CD4-positive, alpha-beta T cell (primary cell): Measurements from ENCODE around the gene LOX. TPM values are rescaled to one million over a fixed set of nuclear protein-coding genes. Genes with fewer than 3 reads are reported as not detected.

Experiments used
- ATAC-seq: fragments of 200-7000 bp; cut with Tn5 transposase; one replicate; pipeline ENCODE4 v1.10.0; 2022; ENCODE audit warnings: mild to moderate bottlenecking; ENCODE audit not compliant: poor library complexity
- CTCF ChIA-PET: fragments of 350-600 bp; sonication (Branson Sonifier 250); formaldehyde crosslinking; loops from one replicate; lab custom pipeline; 2021; ENCODE audit warnings: antibody characterized with exemption, inconsistent platforms; lab: Charles Lee
- POLR2A ChIA-PET: fragments of 350-600 bp; sonication (Branson Sonifier 250); formaldehyde crosslinking; loops from one replicate; lab custom pipeline; 2021; ENCODE audit warnings: antibody characterized with exemption, inconsistent platforms; lab: Charles Lee
- DNase-seq, 14 experiments: peaks; one replicate each; pipeline ENCODE4 v3.0.0-alpha.2; 2013 to 2020; ENCODE audit warnings: mixed read lengths in 2 of 14
- H3K27ac ChIP-seq, 2 donors: one replicate each; pipeline versions ENCODE4 v1.5.1 to v1.7.0; 2013; ENCODE audit warnings: low read length in 2 of 2, low read depth in 1 of 2, mild to moderate bottlenecking in 1 of 2
- H3K27me3 ChIP-seq, 2 experiments: 1 replicate in 1 of 2; 2 replicates in 1 of 2; pipeline versions ENCODE4 v1.6.1 to v1.7.0; 2013; ENCODE audit warnings: low read length in 2 of 2, control low read depth in 1 of 2, mild to moderate bottlenecking in 1 of 2, moderate library complexity in 1 of 2; ENCODE audit not compliant: insufficient read depth in 2 of 2, control insufficient read depth in 1 of 2
- H3K36me3 ChIP-seq: one replicate; pipeline ENCODE4 v1.6.1; 2013; ENCODE audit warnings: low read length, control low read depth; ENCODE audit not compliant: insufficient read depth
- H3K4me1 ChIP-seq: one replicate; pipeline ENCODE4 v1.6.1; 2013; ENCODE audit warnings: low read length, control low read depth; ENCODE audit not compliant: insufficient read depth
- H3K4me3 ChIP-seq: one replicate; pipeline ENCODE4 v1.5.1; 2013; ENCODE audit warnings: mild to moderate bottlenecking, low read length, moderate library complexity
- H3K9me3 ChIP-seq, 2 experiments: 1 replicate in 1 of 2; 2 replicates in 1 of 2; pipeline versions ENCODE4 v1.6.1 to v1.7.0; 2013; ENCODE audit warnings: low read length in 2 of 2, mild to moderate bottlenecking in 2 of 2, control low read depth in 1 of 2, moderate library complexity in 1 of 2; ENCODE audit not compliant: control insufficient read depth in 1 of 2, insufficient read depth in 1 of 2
- H3K27ac Mint-ChIP-seq: one replicate; pipeline ENCODE4 v1.8.0; 2020; ENCODE audit warnings: mixed read lengths
- H3K27me3 Mint-ChIP-seq: one replicate; pipeline ENCODE4 v1.8.0; 2021; ENCODE audit warnings: mixed read lengths
- H3K36me3 Mint-ChIP-seq: one replicate; pipeline ENCODE4 v1.8.0; 2021; ENCODE audit warnings: low read depth, mixed read lengths
- H3K4me1 Mint-ChIP-seq: one replicate; pipeline ENCODE4 v1.8.0; 2021; ENCODE audit warnings: low read depth, mixed read lengths
- H3K4me3 Mint-ChIP-seq: one replicate; pipeline ENCODE4 v1.8.0; 2020; ENCODE audit warnings: mild to moderate bottlenecking, mixed read lengths
- H3K9me3 Mint-ChIP-seq: one replicate; pipeline ENCODE4 v1.8.0; 2020; ENCODE audit warnings: mixed read lengths
- intact Hi-C, 2 experiments: fragments of 100-400 bp; cut with DNase I in 1 of 2; cut with micrococcal nuclease in 1 of 2; formaldehyde crosslinking; loops; one replicate each; pipeline versions ENCODE4 v1.15.1 to v1.9.0; 2023 to 2025; cut with DNase I, micrococcal nuclease
- total RNA-seq, 174 experiments: library from RNA in 2 of 174; stranded (reverse) in 2 of 174; gene quantifications; one replicate each; pipeline ENCODE4 v1.2.3 and lab custom pipeline; 2021 to 2026
- TF ChIP-seq, protein P1 (sequence below): fragments of 200-600 bp; IDR thresholded peaks from one replicate; pipeline ENCODE4 v1.8.0; 2022; ENCODE audit warnings: antibody characterized with exemption, mild to moderate bottlenecking

Gene LOX
- total RNA-seq, 2 experiments from 2014 or later, result 0.06 to 0.11 TPM

- ATAC-seq (no peak), DNase-seq (no peak)
- no peaks in the 10 kb centered on the region for H3K27me3 ChIP-seq
- POLR2A ChIA-PET, result no interaction called here
- no peak overlapping the region for H3K27ac ChIP-seq
- TF ChIP-seq, protein P1, sequence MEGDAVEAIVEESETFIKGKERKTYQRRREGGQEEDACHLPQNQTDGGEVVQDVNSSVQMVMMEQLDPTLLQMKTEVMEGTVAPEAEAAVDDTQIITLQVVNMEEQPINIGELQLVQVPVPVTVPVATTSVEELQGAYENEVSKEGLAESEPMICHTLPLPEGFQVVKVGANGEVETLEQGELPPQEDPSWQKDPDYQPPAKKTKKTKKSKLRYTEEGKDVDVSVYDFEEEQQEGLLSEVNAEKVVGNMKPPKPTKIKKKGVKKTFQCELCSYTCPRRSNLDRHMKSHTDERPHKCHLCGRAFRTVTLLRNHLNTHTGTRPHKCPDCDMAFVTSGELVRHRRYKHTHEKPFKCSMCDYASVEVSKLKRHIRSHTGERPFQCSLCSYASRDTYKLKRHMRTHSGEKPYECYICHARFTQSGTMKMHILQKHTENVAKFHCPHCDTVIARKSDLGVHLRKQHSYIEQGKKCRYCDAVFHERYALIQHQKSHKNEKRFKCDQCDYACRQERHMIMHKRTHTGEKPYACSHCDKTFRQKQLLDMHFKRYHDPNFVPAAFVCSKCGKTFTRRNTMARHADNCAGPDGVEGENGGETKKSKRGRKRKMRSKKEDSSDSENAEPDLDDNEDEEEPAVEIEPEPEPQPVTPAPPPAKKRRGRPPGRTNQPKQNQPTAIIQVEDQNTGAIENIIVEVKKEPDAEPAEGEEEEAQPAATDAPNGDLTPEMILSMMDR, result no peak
- H3K27me3 Mint-ChIP-seq, result no peaks in the 10 kb centered on the region
- no peak overlapping the region for H3K4me3 ChIP-seq
- H3K9me3 ChIP-seq, result peaks cover 0 to 8% of the 10 kb centered on the region in 2 experiments
- H3K27ac Mint-ChIP-seq, result no peak overlapping the region
- CTCF ChIA-PET, result no interaction called here
- no peaks in the 10 kb centered on the region for H3K9me3 Mint-ChIP-seq
- H3K36me3 ChIP-seq, result no peaks in the 10 kb centered on the region
- intact Hi-C loops, result no loop called here
- no peaks in the 10 kb centered on the region for H3K4me1 Mint-ChIP-seq
- peaks cover 30% of the 10 kb centered on the region for H3K36me3 Mint-ChIP-seq
- no peak overlapping the region for H3K4me3 Mint-ChIP-seq
- H3K4me1 ChIP-seq, result no peaks in the 10 kb centered on the region
These were observed 26.5 kb downstream of the LOX start for GRCh38 chr5:122051569-122051968.

GRCh38 chr5:122050959-122051358 lies 27.1 kb downstream of the LOX start:
- Mint-ChIP-seq H3K9me3 (no peaks in the 10 kb centered on the region), H3K4me1 (no peaks in the 10 kb centered on the region), H3K4me3 (no peak overlapping the region), H3K27ac (no peak overlapping the region), H3K27me3 (no peaks in the 10 kb centered on the region), H3K36me3 (peaks cover 30% of the 10 kb centered on the region)
- Histone ChIP-seq H3K27me3 (no peaks in the 10 kb centered on the region), H3K9me3 (peaks cover 0 to 8% of the 10 kb centered on the region in 2 experiments), H3K27ac (no peak overlapping the region), H3K4me1 (no peaks in the 10 kb centered on the region), H3K36me3 (no peaks in the 10 kb centered on the region), H3K4me3 (no peak overlapping the region)
- ATAC-seq (no peak), DNase-seq (no peak)
- TF ChIP-seq, protein P1, result no peak
- intact Hi-C loops, result no loop called here
- ChIA-PET POLR2A (no interaction called here), CTCF (no interaction called here)

DNA sequence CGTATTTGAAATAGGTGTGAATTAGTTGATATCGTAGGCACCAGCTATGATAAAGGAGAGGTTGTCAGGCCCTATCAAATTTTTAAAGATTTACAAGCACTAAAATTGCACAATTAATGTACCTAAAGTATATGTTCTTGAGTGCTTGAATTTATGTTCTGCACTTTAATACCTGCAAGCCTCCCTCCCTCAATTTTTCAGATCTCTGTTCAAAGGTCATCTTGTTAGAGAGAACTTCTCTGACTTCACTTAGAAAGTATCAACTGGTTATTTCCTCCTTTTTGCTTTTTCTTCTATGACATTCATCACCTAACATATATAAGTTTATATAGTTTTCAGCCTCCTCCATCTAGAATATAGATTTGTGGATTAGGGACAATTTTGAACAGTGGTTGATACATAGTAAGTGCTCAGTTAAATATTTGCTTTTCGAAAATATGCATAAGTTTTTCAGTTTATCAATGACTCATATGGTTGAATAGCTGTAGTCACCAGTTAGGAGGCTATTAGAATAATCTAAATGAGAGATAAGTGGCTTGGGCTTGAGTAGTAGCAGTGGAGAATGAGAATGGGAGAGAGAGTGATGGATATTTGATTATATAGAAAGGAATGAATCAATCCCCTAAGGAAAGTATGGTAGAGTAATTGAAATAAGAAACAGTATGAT lies 37.3 kb downstream of the LOX start:
- intact Hi-C loops, result no loop called here
- Mint-ChIP-seq H3K27me3 (no peaks in the 10 kb centered on the region), H3K9me3 (peaks cover 8% of the 10 kb centered on the region), H3K36me3 (peaks cover 17% of the 10 kb centered on the region), H3K4me1 (no peaks in the 10 kb centered on the region), H3K27ac (no peak overlapping the region), H3K4me3 (no peak overlapping the region)
- no peak for DNase-seq
- Histone ChIP-seq H3K36me3 (no peaks in the 10 kb centered on the region), H3K9me3 (peaks cover 0 to 3% of the 10 kb centered on the region in 2 experiments), H3K27me3 (no peaks in the 10 kb centered on the region), H3K4me3 (no peak overlapping the region), H3K4me1 (no peaks in the 10 kb centered on the region), H3K27ac (no peak overlapping the region)
- TF ChIP-seq, protein P1, result no peak
- POLR2A ChIA-PET, result no interaction called here
- CTCF ChIA-PET, result no interaction called here
- ATAC-seq, result no peak
